ENCODE measurements around the gene OVCA2.

DNA sequence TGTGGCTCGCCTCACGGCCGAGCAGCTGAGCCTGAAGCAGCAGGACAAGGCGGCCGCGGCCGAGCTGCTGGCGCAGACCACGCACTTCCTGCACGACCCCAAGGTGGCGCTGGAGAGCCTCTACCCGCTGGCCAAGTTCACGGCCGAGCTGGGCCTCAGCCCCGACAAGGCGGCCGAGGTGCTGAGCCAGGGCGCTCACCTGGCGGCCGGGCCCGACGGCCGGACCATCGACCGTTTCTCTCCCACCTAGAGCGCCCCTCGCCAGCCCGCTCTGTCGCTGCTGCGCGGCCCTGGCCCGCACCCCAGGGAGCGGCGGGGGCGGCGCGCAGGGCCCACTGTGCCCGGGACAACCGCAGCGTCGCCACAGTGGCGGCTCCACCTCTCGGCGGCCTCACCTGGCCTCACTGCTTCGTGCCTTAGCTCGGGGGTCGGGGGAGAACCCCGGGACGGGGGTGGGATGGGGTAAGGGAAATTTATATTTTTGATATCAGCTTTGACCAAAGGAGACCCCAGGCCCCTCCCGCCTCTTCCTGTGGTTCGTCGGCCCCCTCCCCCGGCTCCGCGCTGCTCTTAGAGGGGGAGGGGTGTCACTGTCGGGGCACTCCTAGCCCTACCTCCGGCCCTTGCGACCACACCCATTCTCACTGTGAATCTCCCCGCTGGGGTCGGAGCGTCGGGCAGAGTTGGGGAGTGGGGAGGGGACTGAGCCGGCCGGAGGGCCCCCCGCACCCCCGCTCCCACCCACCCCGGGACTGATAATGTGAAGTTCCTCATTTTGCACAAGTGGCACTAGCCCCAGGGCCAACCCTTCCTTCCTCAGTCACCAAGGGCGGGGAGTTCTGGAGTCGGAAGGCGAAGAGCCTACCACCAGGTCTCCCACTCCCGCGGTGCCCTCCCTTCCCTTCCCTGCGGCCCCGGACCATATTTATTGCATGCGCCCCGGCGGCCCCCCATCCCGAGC lies 17.0 kb downstream of the OVCA2 start:
- peak; percentile 60 to 72 (median 61) for TF ChIP-seq CTCF (IDR thresholded peaks at IDR 0.05)
- no peak for TF ChIP-seq POLR2A (IDR thresholded peaks at IDR 0.05)

Data from testis (tissue), 2 donors.